ENCODE results near the gene ANP32A.

Gene ANP32A

DNA sequence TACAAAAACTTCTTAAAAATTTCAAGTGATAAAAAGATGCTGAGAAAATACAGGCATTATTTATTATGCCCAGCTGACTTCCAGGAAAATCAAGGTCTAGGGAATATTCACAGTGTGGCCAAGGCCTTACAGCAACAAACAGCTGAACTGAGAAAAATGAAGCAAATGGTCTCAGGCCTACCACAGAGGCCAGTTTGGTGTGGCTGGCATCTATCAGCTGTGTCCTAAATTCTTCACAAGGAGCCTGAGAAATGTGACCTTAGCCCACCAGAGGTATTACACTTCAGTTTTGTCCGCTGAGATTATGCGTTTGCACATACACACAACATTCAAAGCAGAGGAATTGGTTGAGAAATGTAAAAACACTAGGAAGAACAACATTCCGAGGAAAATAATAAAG lies 77.4 kb downstream of the ANP32A start:
- DNase-seq = no peak

DNA sequence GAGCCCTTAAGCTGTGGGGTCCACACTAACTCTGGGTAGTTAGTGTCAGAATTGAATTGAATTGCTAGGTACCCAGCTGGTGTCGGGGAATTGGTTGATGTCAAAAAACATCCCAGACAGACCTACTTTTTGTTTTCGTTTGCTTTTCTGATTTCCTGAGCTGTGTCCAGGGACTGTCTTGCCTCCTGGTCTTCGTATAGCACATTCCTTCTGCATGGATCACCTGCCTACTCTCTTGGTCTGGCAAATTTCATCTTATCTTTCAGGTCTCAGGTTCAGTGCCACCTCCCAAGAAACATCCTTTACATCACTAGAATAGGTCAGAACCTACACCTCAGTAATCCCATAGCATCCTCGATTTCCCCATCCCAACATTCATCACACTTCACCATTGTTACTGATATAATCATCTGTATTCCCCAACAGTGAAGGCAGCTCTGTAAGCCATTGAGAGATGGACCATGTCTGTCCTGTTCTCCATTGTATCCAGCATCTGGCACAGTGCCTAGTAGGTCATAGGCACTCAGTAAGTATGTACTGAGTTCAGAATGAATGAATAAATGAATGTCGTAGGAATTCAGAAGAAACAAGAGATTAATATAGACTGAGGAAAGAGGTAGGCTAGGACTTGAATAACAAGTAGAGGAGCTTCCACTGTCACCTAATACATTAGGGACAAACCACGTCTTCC lies 81.2 kb downstream of the ANP32A start:
- no peak for DNase-seq

DNA sequence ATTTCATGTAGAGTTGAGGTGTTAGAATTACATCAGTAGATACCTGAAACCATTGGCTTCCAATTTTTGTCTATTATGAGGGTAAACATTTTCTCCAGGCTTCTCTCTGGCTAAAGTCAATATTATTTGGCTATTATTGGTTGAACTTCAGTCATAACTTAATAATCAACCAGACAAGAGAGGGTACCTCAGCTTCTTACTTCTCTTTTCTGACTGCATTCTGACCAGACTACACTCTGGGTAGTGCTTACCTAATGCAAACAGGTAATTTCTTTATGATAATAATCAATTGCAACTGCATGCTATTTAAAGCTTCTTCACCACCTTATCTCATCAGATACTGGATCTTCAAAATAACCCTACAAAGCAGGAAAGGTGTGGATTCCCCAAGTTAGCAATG lies 85.1 kb downstream of the ANP32A start:
- no peak for DNase-seq

DNA sequence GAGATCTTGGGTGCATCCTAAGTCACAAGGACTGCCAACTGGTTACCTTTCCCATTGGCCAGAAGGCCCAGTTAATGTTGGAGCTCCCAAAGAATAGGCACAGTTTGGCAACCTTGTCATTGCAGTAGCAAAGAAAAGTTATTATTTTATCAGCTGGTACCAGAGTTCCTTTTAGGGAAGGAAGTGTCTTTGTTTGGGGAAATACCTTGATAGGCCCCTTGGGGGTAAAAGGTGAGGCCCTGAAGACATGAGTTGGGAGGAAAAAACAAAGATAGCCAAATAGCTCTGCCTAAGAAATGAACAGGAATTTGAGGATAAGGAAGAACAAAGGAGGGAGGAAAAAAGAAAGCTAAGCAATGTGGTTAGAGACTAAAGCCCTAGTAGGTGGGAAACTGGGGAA lies 85.8 kb downstream of the ANP32A start:
- no peak for DNase-seq

DNA sequence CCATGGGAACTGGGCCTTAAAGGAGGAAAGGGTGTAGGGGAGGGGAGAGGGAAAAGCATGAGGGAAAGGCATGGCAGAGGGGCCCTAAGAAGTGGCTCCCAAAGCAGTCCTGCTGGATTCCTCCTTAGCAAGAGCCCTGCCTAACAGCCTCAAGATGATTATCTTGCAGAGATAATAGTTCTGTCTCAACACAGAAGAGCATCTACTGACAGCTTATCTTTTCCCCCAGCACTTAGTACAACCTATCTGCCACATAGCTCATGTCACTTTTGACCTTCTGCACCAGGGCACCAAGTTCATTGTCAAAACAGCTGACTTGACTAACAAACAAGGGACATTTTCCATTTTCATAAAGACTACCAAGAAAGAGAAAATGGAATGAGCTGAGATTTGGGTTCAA lies 86.3 kb downstream of the ANP32A start:
- no peak for DNase-seq

DNA sequence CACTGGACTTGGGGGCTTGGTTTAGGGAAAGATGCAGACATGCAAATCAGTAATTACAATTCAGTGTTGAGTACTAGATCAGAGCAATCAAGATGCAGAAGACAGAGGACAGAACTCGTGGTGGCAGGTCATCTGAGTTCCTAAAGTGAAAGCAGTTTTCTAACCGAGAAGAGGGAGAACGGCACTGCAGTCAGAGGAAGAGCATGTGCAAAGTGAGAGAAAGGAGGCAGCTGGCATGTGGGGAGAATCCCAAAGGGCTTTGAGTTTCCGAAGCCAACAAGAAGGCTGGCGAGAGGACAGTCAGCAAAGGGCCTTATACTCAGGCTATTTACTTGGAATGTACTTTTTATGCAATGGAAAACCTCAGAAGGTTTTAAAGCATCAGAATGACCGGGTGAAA lies 87.0 kb downstream of the ANP32A start:
- DNase-seq = no peak

GRCh38 chr15:68732451-68732850 lies 88.2 kb downstream of the ANP32A start:
- no peak for DNase-seq

DNA sequence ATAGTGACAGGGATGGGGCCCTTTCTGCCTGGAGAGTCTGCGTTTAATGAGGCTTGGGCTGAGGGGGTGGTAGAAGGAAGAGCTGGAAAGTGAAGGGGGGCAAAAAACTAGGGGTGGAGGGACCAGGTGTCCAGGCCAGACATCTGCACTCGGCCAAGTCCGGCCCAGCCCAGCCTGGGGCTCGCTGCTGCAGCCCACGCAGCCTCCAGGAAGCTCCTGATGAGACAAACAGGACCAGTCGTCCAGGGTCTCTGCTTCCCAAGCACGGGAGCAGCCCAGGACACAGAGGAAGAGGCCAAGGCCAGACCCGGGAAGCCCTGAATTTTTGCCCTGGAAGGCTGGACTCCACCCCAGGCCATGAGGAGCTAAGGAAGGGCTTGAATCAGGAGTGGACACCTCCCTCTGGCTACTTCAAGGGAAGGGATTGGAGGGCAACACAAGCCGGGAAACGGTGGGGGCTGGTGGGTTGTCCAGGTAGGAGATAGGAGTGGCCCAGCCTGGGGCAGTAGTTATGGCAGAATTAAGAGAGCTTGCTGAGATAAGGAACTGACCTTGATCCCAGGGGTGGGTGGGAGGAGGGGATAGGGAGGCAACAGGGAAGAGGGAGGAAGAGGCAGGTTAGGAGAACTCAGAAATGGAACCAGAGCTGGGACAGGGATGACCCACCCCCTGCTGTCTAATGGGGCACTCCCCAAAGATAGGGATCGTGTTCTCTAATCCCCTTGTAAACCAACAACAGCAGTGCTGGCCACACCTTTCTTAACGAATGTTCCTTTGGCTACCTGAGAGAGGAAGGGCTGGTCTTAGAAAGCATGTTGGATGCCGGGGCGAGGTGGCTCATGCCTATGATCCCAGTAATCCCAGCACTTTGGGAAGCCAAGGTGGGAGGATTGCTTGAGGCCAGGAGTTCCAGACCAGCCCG lies 89.5 kb downstream of the ANP32A start:
- no peak for DNase-seq

GRCh38 chr15:68730471-68730919 lies 90.2 kb downstream of the ANP32A start:
- DNase-seq = peak; percentile 49

- DNase-seq = no peak
Observed at GRCh38 chr15:68729789-68730411, 90.8 kb downstream of the ANP32A start.

Data from CD4-positive, alpha-beta T cell treated with Interleukin-17A for 4 hours (primary cell).